HG03139 (cell line): ENCODE measurements around the gene DIDO1.

ENCODE experiments used
- ATAC-seq: cut with Tn5 transposase; IDR thresholded peaks from one replicate; pipeline ENCODE4 v1.9.1; 2021; ENCODE audit not compliant: unreplicated experiment

DIDO1 gene

DNA sequence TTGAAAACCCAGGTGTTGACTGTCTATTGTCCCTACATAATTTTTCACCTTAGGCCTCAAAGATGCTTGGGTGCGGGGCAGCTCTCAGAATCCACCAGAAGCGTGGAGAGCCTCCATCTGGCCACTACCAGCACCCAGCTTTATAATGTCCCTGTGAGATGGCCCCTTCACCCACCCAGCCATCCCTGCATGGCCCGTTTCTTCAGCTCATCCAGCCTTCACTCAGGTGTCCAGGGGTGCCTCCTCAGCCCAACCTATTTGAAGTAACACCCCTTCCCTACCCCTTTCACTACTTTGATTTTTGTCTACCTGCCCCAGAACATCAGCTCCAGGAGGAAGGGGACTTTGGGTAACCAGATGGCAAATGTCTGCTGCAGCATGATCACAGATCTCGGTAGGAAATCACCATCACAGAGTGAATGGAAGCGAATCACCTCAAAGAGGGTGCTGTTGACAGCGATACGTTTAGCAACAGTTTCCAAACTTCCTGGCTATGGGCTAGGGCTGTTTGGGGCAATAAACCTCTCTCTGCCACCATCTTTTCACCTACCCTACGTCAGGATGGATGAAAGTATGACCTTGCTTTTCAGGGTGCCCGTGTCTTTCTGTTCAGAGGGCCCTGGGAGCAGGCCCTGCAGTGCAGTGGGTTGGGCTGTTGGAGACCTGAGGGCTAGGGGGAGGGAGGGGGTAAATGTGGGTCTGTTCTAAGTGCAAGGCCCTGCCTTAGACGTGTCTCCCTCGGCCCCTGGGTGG, 25.0 kb upstream of the DIDO1 start:
- ATAC-seq = no peak

DNA sequence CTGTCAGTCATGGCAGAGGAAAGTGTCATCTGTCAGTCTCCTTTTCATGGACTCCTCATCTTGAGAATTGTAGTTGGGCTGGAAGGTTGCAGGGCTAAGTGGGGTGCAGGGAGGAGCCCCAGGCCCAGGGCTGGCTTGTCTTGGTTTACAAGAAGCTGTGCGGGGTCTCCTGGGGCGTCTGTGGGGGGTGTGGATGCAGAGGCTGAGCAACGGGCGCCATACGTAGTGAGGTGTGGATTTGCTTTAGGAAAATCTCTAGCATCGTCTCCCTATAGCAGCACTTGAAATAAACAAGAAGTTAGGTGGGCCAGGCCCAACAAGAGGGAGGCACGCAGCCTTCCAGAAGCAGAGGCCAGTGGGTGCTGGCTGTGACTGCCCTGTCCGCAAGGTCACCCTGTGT, 24.4 kb upstream of the DIDO1 start:
- ATAC-seq = no peak

DNA sequence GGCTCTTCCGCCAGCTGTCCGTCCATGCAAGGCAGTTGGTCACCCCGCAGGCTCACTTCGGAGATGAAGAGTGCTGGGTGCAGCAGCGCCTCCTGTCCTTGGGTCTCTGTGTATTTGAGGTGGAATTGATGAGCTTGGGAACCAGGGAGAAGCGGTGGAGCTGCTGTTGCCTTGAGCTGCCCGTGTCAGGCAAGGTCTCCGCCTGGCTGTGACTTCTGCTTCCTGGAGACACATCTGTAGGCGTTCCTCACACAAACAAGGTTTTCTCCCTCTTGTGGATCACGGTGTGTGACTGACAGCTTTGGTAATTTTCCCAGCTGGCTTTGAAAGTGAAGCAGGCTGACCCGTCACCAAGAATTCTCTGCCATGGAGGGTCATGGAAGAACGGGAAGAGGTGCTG, 23.7 kb upstream of the DIDO1 start:
- no peak for ATAC-seq

DNA sequence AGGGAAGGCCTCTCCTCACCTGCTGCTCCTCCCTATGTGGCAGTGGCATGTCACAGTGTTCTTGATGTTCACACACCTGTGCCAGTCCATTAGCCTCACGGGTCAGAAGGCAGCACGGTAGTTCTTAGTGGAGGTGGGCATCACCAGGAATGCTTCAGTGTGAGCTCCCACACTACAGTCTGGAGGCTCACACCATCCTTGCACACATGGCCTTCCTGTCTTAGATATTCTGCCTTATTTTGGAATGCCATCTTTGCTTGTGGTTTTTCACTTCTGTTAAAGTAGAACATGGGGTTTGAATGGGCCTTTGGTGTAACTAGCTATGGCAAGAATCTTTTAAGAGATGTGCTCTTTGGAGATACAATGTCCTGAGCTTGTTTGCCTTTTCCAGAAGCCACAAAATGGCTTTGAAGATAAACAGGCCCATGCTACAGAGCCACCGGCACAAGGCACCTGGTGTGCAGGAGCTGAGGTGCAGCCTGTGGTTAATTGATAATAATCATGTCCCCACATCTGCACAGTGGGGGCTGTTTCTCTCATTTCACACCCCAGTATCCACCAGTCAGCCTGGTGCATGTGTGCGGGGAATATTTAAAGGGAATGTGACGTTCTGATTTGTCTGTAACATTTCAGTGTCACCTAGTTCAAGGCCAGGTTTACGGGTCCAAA, 23.0 kb upstream of the DIDO1 start:
- no peak for ATAC-seq

DNA sequence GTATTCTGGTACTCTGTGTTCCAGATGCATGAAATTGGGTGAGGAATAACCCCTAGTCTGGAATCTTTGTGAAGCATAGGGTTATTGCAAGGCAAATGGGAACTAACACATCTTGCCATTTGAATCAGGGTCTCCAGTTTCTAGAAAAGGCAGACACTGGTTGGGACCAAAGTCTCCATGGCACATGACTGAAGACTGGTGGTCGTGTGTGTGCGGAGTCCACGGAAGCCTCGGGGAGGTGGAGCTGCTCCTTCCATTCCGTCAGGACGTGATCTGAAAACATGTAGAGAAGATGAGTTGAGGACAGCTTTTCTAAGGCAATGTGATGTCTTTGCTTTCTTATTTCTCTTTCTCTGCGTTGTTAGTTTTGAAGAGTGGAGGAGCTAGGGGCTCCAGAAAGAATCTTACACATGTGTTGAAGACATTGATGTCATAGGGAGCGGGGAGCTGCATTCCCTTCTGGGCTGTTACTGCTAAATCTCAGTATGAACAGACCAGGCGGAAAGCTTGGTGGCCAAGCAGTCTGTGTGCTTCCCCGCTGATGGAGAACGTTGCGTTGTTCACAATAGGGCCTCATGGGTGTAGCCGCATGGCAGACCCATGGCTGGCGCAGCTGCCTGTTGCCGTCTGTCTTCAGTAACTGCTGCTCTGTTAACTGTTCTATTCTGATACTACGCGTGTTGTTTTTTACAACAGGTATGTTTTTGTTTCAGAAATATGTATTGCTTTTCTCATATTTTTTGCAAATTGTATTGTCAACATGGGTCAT, 21.4 kb upstream of the DIDO1 start:
- ATAC-seq = no peak

DNA sequence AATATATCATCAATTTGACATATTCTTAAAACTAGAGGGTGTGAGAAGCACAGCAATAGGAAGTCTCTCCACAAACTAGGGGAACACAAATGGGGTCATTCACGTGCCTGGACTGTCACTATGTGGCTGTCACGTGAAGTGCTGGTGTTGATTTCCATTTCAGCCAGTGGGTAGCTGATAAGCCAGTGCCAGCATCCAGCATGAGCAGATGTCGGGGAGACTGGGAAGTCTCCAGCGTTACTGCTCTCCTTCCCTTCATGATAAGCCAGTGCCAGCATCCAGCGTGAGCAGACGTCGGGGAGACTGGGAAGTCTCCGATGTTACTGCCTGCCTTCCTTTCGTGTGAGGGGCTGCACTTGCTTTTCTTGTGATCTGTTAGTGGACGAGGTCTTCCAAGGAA, 20.6 kb upstream of the DIDO1 start:
- no peak for ATAC-seq

DNA sequence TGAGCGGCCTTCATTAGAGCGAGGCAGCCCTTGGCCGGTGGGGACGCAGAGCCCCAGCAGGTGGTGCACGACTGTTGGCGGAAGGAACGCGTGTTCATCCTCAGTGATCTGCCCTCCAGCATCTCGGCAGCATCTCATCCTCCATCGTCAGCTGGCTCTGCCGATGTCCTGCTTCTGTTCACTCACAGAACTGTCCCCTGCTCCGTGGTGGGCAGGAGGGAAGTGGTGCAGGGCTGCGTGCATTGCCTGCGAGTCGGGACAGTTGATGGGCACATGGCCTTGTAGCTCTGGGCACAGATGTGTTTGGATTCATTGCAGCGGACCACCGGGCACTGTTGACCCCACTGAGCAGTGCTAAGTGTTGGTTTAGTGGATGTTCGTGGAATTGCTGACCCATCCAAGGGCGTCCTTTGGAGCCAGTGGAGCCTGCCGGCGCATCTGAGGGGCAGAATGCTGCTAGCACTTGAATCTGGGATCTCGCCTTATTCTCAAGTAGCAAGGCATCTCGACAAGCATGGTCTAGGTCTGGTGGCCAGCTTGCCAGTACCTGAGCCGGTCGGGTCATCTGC, 19.6 kb upstream of the DIDO1 start:
- no peak for ATAC-seq

- no peak for ATAC-seq
These were observed 18.4 kb upstream of the DIDO1 start for GRCh38 chr20:62944746-62945145.

DNA sequence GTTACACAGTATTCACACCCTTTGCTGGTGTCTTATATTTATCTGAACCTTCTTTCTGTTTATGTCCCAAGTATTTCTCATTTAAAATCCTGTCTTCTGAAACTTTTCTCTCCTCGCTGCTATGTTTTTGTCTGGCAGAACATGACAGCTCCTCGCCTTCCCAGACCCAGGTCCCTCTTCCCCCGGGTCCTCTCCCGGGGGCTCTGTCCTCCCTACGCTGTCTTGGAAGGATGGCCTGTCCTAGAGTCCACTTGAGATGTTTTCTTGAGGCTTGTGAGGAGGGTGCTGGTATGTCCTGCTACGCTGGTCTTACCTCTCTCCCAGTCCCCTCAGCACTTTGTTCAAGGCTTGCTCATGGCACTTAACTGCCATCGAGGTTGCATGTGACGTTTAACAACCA, 17.9 kb upstream of the DIDO1 start:
- ATAC-seq = no peak

DNA sequence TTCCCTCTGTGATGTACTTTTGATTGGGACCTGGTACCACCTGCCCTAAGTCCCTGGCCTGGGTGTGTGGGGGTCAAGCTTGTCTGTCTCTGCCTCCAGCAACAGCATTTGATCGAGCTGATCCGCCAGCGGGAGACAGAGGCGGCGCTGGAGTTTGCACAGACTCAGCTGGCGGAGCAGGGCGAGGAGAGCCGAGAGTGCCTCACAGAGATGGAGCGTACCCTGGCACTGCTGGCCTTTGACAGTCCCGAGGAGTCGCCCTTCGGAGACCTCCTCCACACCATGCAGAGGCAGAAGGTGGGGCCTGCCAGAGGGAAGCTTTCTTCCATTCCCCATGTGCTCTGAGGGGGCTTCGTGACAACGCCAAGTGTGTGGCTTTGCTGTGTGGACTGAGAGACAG, 17.1 kb upstream of the DIDO1 start:
- ATAC-seq = no peak

GRCh38 chr20:62942456-62942855, 16.2 kb upstream of the DIDO1 start:
- no peak for ATAC-seq

- no peak for ATAC-seq
These were observed 15.5 kb upstream of the DIDO1 start for GRCh38 chr20:62941792-62942191.

GRCh38 chr20:62940875-62941274, 14.6 kb upstream of the DIDO1 start:
- ATAC-seq = no peak

DNA sequence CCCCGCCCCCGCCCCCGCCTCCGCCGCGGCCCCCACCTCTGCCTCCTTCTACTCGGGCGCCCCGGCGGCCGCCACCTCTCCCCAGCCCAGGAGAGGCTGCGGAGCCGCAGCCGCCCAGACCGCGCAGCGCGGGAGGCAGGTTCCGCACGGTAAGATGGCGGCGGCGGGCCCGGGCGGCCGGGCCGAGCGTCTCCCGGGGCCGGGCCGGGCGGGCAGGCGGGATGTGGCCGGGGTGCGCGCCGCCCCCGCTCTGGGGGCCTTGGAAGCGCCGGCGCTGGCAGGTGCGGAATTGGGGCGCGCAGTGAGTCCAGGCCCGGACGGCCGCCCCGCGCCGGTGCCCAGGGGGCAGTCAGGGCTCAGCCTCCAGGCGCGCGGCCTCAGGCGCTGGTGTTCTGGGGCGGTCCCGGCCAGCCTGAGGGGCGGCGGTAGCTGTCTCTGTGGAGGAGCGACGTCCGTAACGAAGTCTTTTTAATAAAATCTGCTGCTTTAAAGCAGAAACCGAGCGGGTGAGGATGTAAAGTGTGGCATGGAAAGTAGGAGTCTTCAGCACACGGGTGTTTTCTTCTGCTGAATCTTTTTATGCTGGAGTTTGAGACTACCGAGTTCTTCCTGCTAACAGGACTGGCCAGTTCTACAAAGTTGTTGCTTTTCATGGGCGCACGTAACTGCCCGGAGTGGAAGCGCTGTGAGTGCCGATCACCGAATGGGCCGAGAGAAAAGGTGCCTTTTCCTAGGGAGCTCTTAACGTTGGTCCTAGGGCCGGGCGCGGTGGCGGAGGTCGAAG, 12.0 kb upstream of the DIDO1 start, which contains the start of gene GID8:
Gene GID8, plus strand, starts transcription at position 43 of the 784 bp plus-strand sequence. CDS start 3,356 bp downstream, outside the sequence.
- ATAC-seq = peak; percentile 41

DNA sequence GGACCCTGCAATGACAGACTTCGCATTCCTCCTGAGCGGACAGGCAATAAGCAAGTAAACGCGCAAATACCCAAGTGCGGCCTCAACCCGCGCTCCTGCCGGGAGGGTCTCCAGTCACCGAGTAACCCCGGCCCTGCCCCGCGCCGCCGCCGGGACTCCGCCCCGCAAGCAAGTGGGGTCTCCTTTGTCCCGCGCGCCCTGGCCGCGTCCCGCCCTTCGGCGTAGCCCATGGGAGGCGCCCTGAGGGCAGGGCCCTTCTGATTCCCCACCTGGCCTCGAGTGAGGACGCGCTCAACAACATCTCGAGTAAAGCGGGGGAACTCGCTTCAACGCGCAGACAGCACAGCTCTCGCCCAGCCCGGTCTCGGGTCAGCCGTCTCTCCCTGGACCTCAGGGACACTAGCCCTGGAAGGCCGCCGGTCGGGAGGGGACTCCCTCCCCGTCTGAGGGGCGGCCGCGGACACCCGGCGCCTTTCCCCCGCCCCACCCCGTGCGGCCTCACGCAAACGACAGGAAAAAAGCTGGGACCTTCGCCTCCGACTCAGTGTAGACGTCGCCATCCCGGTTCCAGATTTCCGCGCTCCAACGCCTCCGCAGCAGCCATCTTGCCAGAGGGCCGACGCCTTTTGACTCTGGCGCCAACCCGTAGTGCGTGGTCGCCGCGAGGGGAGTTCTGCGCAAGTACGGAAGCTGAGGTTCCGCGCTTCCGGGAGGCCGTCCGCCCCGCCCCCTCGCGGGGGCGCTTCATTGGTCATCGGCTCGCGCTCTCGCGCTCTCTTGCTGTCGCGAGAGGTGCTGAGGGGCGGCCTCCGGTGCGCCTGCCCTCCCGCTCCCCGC, 11.2 kb upstream of the DIDO1 start:
- ATAC-seq = peak; percentile 77

GRCh38 chr20:62935968-62936585, 9.8 kb upstream of the DIDO1 start:
- ATAC-seq = no peak

DNA sequence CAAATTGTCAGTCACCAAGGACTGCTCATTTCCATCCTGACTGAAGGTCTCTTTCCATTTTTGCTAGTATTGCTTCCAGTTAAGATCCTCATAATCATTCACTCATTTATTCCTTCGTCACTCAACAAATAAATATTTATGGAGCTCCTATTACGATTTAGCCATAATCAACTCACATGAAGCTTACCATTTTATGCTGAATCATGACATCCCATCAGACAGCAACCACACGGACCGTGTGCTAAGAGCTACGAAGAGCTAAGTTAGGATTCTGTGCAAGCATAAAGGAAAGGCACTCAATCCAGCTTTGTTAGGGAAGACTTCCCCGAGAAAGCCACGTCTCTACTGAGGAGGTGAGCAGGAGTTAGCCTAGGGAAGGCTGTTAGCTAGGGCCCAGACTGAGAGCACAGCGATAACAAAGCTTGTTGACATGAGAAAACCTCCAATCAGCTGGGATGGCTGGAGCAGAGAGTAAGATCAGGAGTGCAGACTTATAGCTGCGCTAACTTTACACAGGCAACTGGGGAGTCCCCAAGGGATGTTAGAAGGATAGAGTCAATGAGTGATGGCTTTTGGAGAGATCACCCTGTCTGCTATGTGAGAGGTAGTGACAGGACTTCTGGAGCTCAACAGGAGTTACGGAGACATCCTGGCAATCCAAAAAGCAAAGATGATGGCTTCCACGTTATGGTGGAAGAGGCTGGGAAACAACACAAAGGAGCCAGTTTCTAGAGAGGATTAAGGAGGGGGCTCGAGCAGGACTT, 9.1 kb upstream of the DIDO1 start:
- ATAC-seq = no peak

GRCh38 chr20:62933966-62934365, 7.7 kb upstream of the DIDO1 start:
- no peak for ATAC-seq

- ATAC-seq = no peak
These were observed 5.2 kb upstream of the DIDO1 start for GRCh38 chr20:62931464-62931863.
